Duodenal mucosa (tissue), 2 donors: ENCODE results near the gene DRC1.

Source experiments
- H3K27ac ChIP-seq: one replicate; pipeline ENCODE4 v1.7.0; 2013; ENCODE audit warnings: low read depth, low read length
- H3K27me3 ChIP-seq, 2 donors: one replicate each; pipeline ENCODE4 v1.7.0; 2013; ENCODE audit warnings: low read length in 2 of 2, control low read depth in 1 of 2; ENCODE audit not compliant: insufficient read depth in 2 of 2, control insufficient read depth in 1 of 2
- H3K36me3 ChIP-seq, 2 donors: one replicate each; pipeline ENCODE4 v1.7.0; 2013; ENCODE audit warnings: low read length in 2 of 2, control low read depth in 1 of 2; ENCODE audit not compliant: insufficient read depth in 2 of 2, control insufficient read depth in 1 of 2
- H3K4me1 ChIP-seq, 2 donors: one replicate each; pipeline ENCODE4 v1.7.0; 2013; ENCODE audit warnings: low read length in 2 of 2, control low read depth in 1 of 2; ENCODE audit not compliant: insufficient read depth in 2 of 2, control insufficient read depth in 1 of 2
- H3K4me3 ChIP-seq, 2 donors: one replicate each; pipeline ENCODE4 v1.7.0; 2013; ENCODE audit warnings: low read length in 2 of 2, low read depth in 1 of 2
- H3K9ac ChIP-seq, 2 donors: one replicate each; pipeline ENCODE4 v1.7.0; 2013; ENCODE audit warnings: low read length in 2 of 2, low read depth in 1 of 2
- H3K9me3 ChIP-seq, 2 donors: one replicate each; pipeline ENCODE4 v1.7.0; 2013; ENCODE audit warnings: low read length in 2 of 2, control low read depth in 1 of 2; ENCODE audit not compliant: control insufficient read depth in 1 of 2

DRC1 gene

GRCh38 chr2:26422947-26423629 lies 21.4 kb downstream of the DRC1 start:
- Histone ChIP-seq H3K36me3 (no peaks in the 10 kb centered on the region), H3K4me3 (no peak overlapping the region), H3K4me1 (no peaks in the 10 kb centered on the region), H3K27me3 (no peaks in the 10 kb centered on the region), H3K9me3 (no peaks in the 10 kb centered on the region), H3K9ac (no peak overlapping the region), H3K27ac (no peak overlapping the region)

- Histone ChIP-seq H3K4me3 (no peak overlapping the region), H3K27me3 (no peaks in the 10 kb centered on the region), H3K27ac (no peak overlapping the region), H3K9ac (no peak overlapping the region), H3K4me1 (no peaks in the 10 kb centered on the region), H3K36me3 (no peaks in the 10 kb centered on the region), H3K9me3 (no peaks in the 10 kb centered on the region)
Observed at GRCh38 chr2:26423750-26424149, 22.0 kb downstream of the DRC1 start.

GRCh38 chr2:26424221-26424620 lies 22.5 kb downstream of the DRC1 start:
- H3K4me3 ChIP-seq: no peak overlapping the region
- no peaks in the 10 kb centered on the region for H3K36me3 ChIP-seq

GRCh38 chr2:26428846-26429245 lies 27.1 kb downstream of the DRC1 start:
- Histone ChIP-seq H3K4me1 (no peaks in the 10 kb centered on the region), H3K4me3 (no peak overlapping the region), H3K9ac (no peak overlapping the region), H3K36me3 (no peaks in the 10 kb centered on the region), H3K27ac (no peak overlapping the region), H3K9me3 (no peaks in the 10 kb centered on the region), H3K27me3 (no peaks in the 10 kb centered on the region)

More at GRCh38 chr2:26424221-26424620, 22.5 kb downstream of the DRC1 start:
- Histone ChIP-seq H3K4me1 (no peaks in the 10 kb centered on the region), H3K27me3 (no peaks in the 10 kb centered on the region), H3K9me3 (no peaks in the 10 kb centered on the region), H3K27ac (no peak overlapping the region), H3K9ac (no peak overlapping the region)

- no peak overlapping the region for H3K27ac ChIP-seq
- H3K4me1 ChIP-seq: no peaks in the 10 kb centered on the region
- H3K9me3 ChIP-seq: no peaks in the 10 kb centered on the region
- H3K9ac ChIP-seq: no peak overlapping the region
- no peaks in the 10 kb centered on the region for H3K36me3 ChIP-seq
- H3K27me3 ChIP-seq: no peaks in the 10 kb centered on the region
- no peak overlapping the region for H3K4me3 ChIP-seq
Observed at GRCh38 chr2:26429779-26430578, 28.3 kb downstream of the DRC1 start.

GRCh38 chr2:26430826-26431225 lies 29.1 kb downstream of the DRC1 start:
- Histone ChIP-seq H3K4me3 (no peak overlapping the region), H3K9ac (no peak overlapping the region)

GRCh38 chr2:26432363-26432762 lies 30.6 kb downstream of the DRC1 start:
- Histone ChIP-seq H3K9me3 (no peaks in the 10 kb centered on the region), H3K4me3 (no peak overlapping the region), H3K36me3 (no peaks in the 10 kb centered on the region), H3K4me1 (no peaks in the 10 kb centered on the region), H3K27ac (no peak overlapping the region), H3K9ac (no peak overlapping the region), H3K27me3 (no peaks in the 10 kb centered on the region)

More at GRCh38 chr2:26430826-26431225, 29.1 kb downstream of the DRC1 start:
- H3K27me3 ChIP-seq: no peaks in the 10 kb centered on the region
- H3K27ac ChIP-seq: no peak overlapping the region
- no peaks in the 10 kb centered on the region for H3K9me3 ChIP-seq
- no peaks in the 10 kb centered on the region for H3K4me1 ChIP-seq
- no peaks in the 10 kb centered on the region for H3K36me3 ChIP-seq

GRCh38 chr2:26432859-26433258 lies 31.1 kb downstream of the DRC1 start:
- no peaks in the 10 kb centered on the region for H3K9me3 ChIP-seq
- no peak overlapping the region for H3K27ac ChIP-seq
- no peak overlapping the region for H3K4me3 ChIP-seq
- H3K4me1 ChIP-seq: no peaks in the 10 kb centered on the region
- H3K27me3 ChIP-seq: no peaks in the 10 kb centered on the region
- H3K36me3 ChIP-seq: no peaks in the 10 kb centered on the region
- no peak overlapping the region for H3K9ac ChIP-seq

GRCh38 chr2:26435106-26435505 lies 33.4 kb downstream of the DRC1 start:
- Histone ChIP-seq H3K9ac (no peak overlapping the region), H3K4me1 (peaks cover 0 to 6% of the 10 kb centered on the region in 2 donors), H3K36me3 (no peaks in the 10 kb centered on the region), H3K4me3 (no peak overlapping the region), H3K27me3 (no peaks in the 10 kb centered on the region), H3K9me3 (no peaks in the 10 kb centered on the region), H3K27ac (no peak overlapping the region)

- Histone ChIP-seq H3K4me1 (peaks cover 0 to 12% of the 10 kb centered on the region in 2 donors), H3K36me3 (no peaks in the 10 kb centered on the region), H3K9ac (no peak overlapping the region), H3K27ac (no peak overlapping the region), H3K4me3 (no peak overlapping the region), H3K27me3 (no peaks in the 10 kb centered on the region), H3K9me3 (no peaks in the 10 kb centered on the region)
Observed at GRCh38 chr2:26438526-26438925, 36.8 kb downstream of the DRC1 start.
